Mucosa of descending colon (tissue), 3 donors: Measurements from ENCODE around the gene ARL15. TPM values are rescaled to one million over a fixed set of nuclear protein-coding genes. Genes with fewer than 3 reads are reported as not detected.

Experiments used
- ATAC-seq: fragments of 200-7000 bp; cut with Tn5 transposase; one replicate; pipeline ENCODE4 v1.9.1; 2020; ENCODE audit warnings: mild to moderate bottlenecking, moderate library complexity
- DNase-seq, 3 donors: peaks; one replicate each; pipeline ENCODE4 v3.0.0-alpha.2; 2020
- H3K36me3 ChIP-seq: fragments of 200-600 bp; one replicate; pipeline ENCODE4 v1.8.0; 2021; ENCODE audit warnings: low read depth, mild to moderate bottlenecking
- H3K4me1 ChIP-seq: fragments of 200-600 bp; one replicate; pipeline ENCODE4 v1.8.0; 2021; ENCODE audit warnings: low read depth, mild to moderate bottlenecking
- H3K4me3 ChIP-seq: fragments of 200-600 bp; one replicate; pipeline ENCODE4 v1.8.0; 2021; ENCODE audit warnings: mild to moderate bottlenecking
- H3K9me3 ChIP-seq: fragments of 200-600 bp; one replicate; pipeline ENCODE4 v1.8.0; 2021; ENCODE audit warnings: mild to moderate bottlenecking
- CTCF ChIP-seq: fragments of 200-600 bp; IDR thresholded peaks from one replicate; pipeline ENCODE4 v1.8.0; 2022; ENCODE audit warnings: antibody characterized with exemption, mild to moderate bottlenecking
- intact Hi-C, 2 donors: fragments of 100-400 bp; cut with DNase I in 1 of 2; cut with micrococcal nuclease in 1 of 2; formaldehyde crosslinking; loops; one replicate each; pipeline versions ENCODE4 v1.11.0 to v1.11.1; 2022; cut with DNase I, micrococcal nuclease
- total RNA-seq, 3 donors: library from RNA; stranded (reverse); fragmentation: NEBNext Ultra II Directional in 2 of 3; extraction: Animal tissue kit (Norgen Biotek cat#: 25700) in 2 of 3; gene quantifications; one replicate each; pipeline versions ENCODE4 v1.2.1 to v1.2.4, GENCODE V29; 2021 to 2023
- donor health status: DM: no; HTN: no; CAD: no; lungs with moderate emphysema.
- donor health status: DM: no; HTN: no; CAD: no.
- donor health status: DM: no; HTN: yes; CAD: no.

The ARL15 gene
- total RNA-seq, 3 donors from 2014 or later: 21.2 to 34.8 (median 30.1) TPM

GRCh38 chr5:54243483-54244080 lies 66.8 kb downstream of the ARL15 start:
- intact Hi-C loops: loop anchor here (5.0 to 10.0 kb wide), 3 partner anchors 171 to 251 kb away; no protein-coding TSS in a partner anchor
- DNase-seq: peak in 1 of 3 donors; percentile 55
- H3K4me1 ChIP-seq: no peaks in the 10 kb centered on the region

GRCh38 chr5:54242297-54242696 lies 68.1 kb downstream of the ARL15 start:
- Histone ChIP-seq H3K36me3 (no peaks in the 10 kb centered on the region), H3K4me1 (no peaks in the 10 kb centered on the region), H3K4me3 (no peak overlapping the region), H3K9me3 (no peaks in the 10 kb centered on the region)
- TF ChIP-seq CTCF: no peak
- ATAC-seq (no peak), DNase-seq (no peak)
- intact Hi-C loops: loop anchor here (5.0 to 10.0 kb wide), 3 partner anchors 173 to 253 kb away; no protein-coding TSS in a partner anchor

More at GRCh38 chr5:54243483-54244080, 66.8 kb downstream of the ARL15 start:
- peak; percentile 41 for TF ChIP-seq CTCF
- no peaks in the 10 kb centered on the region for H3K9me3 ChIP-seq
- peak; percentile 37 for ATAC-seq
- no peaks in the 10 kb centered on the region for H3K36me3 ChIP-seq
- H3K4me3 ChIP-seq: no peak overlapping the region

GRCh38 chr5:54234304-54234933 lies 76.0 kb downstream of the ARL15 start:
- DNase-seq (no peak), ATAC-seq (no peak)
- no peaks in the 10 kb centered on the region for H3K9me3 ChIP-seq
- no peaks in the 10 kb centered on the region for H3K4me1 ChIP-seq
- H3K36me3 ChIP-seq: no peaks in the 10 kb centered on the region
- no peak overlapping the region for H3K4me3 ChIP-seq
- TF ChIP-seq CTCF: no peak
- intact Hi-C loops: no loop called here

GRCh38 chr5:54230936-54231685 lies 79.3 kb downstream of the ARL15 start:
- Histone ChIP-seq H3K4me3 (no peak overlapping the region), H3K36me3 (no peaks in the 10 kb centered on the region), H3K9me3 (no peaks in the 10 kb centered on the region), H3K4me1 (no peaks in the 10 kb centered on the region)
- no peak for TF ChIP-seq CTCF
- intact Hi-C loops: no loop called here
- ATAC-seq (no peak), DNase-seq (no peak)

- peak in 2 of 3 donors; percentile 77 to 83 for DNase-seq
- no peaks in the 10 kb centered on the region for H3K9me3 ChIP-seq
- H3K4me3 ChIP-seq: no peak overlapping the region
- no peaks in the 10 kb centered on the region for H3K36me3 ChIP-seq
- peak; percentile 87 for ATAC-seq
- no peaks in the 10 kb centered on the region for H3K4me1 ChIP-seq
- intact Hi-C loops: no loop called here
- TF ChIP-seq CTCF: peak; percentile 82
These were observed 81.2 kb downstream of the ARL15 start for GRCh38 chr5:54229041-54229780.
